Mesothelial cell of epicardium (in vitro differentiated cells): ENCODE data around the gene ZBTB1. TPM values are rescaled to one million over a fixed set of nuclear protein-coding genes. Genes with fewer than 3 reads are reported as not detected.
A peak's percentile ranks its signal among the peaks of the same experiment; 100 is the strongest.

Experiments used
- DNase-seq, 2 experiments: peaks; one replicate each; pipeline ENCODE4 v3.0.0; 2021; ENCODE audit warnings: low spot score in 2 of 2; ENCODE audit not compliant: unreplicated experiment in 2 of 2
- H3K27ac Mint-ChIP-seq: 2 replicates; pipeline ENCODE4 v1.8.0; 2021; ENCODE audit warnings: mixed read lengths
- H3K27me3 Mint-ChIP-seq: 2 replicates; pipeline ENCODE4 v1.8.0; 2021; ENCODE audit warnings: low read depth, mixed read lengths
- H3K36me3 Mint-ChIP-seq: 2 replicates; pipeline ENCODE4 v1.8.0; 2021; ENCODE audit warnings: mixed read lengths
- H3K4me1 Mint-ChIP-seq: 2 replicates; pipeline ENCODE4 v1.8.0; 2021; ENCODE audit warnings: mixed read lengths
- H3K4me3 Mint-ChIP-seq: 2 replicates; pipeline ENCODE4 v1.8.0; 2021; ENCODE audit warnings: mild to moderate bottlenecking, moderate library complexity, mixed read lengths
- H3K9me3 Mint-ChIP-seq: 2 replicates; pipeline ENCODE4 v1.8.0; 2021; ENCODE audit warnings: mixed read lengths
- CTCF ChIP-seq: fragments of 200-600 bp; sonication (generic); IDR thresholded peaks from one replicate; pipeline ENCODE4 v1.5.0; 2021; ENCODE audit warnings: antibody characterized with exemption; ENCODE audit not compliant: unreplicated experiment
- total RNA-seq: library from RNA; stranded (reverse); gene quantifications from 3 replicates; pipeline ENCODE4 v1.2.1, GENCODE V29; 2021

The ZBTB1 gene
- total RNA-seq, 1 donor from 2014 or later, result 67.4 TPM

GRCh38 chr14:64536488-64537245, 32.1 kb downstream of the ZBTB1 start:
- DNase-seq, result no peak
- H3K9me3 Mint-ChIP-seq, result peaks cover 3% of the 10 kb centered on the region
- H3K4me1 Mint-ChIP-seq, result peaks cover 28% of the 10 kb centered on the region
- H3K27ac Mint-ChIP-seq, result peak overlapping the region; percentile 98
- TF ChIP-seq CTCF, result no peak
- H3K27me3 Mint-ChIP-seq, result no peaks in the 10 kb centered on the region
- peak overlapping the region; percentile 28 for H3K4me3 Mint-ChIP-seq
- H3K36me3 Mint-ChIP-seq, result peaks cover 5% of the 10 kb centered on the region

- peak; percentile 95 to 98 for DNase-seq
- TF ChIP-seq CTCF, result peak; percentile 55
- H3K9me3 Mint-ChIP-seq, result peaks cover 3% of the 10 kb centered on the region
- H3K27ac Mint-ChIP-seq, result peak within 1 kb of the TSS; percentile 99
- peaks cover 40% of the 10 kb centered on the region for H3K4me1 Mint-ChIP-seq
- H3K36me3 Mint-ChIP-seq, result peaks cover 5% of the 10 kb centered on the region
- H3K4me3 Mint-ChIP-seq, result peak within 1 kb of the TSS; percentile 88
- no peaks in the 10 kb centered on the region for H3K27me3 Mint-ChIP-seq
These were observed 35.9 kb downstream of the ZBTB1 start, which contains the start of gene HSPA2 for GRCh38 chr14:64540208-64541202. Gene HSPA2 (plus strand): TSS chr14:64540741. CDS start chr14:64540850, 109 bp downstream.

GRCh38 chr14:64541261-64541971, 36.8 kb downstream of the ZBTB1 start:
- no peak overlapping the region for H3K4me3 Mint-ChIP-seq

GRCh38 chr14:64541972-64542835, 37.6 kb downstream of the ZBTB1 start:
- Mint-ChIP-seq H3K36me3 (peaks cover 5% of the 10 kb centered on the region), H3K9me3 (peaks cover 3% of the 10 kb centered on the region), H3K27me3 (no peaks in the 10 kb centered on the region), H3K4me3 (peak overlapping the region; percentile 4), H3K4me1 (peaks cover 31% of the 10 kb centered on the region), H3K27ac (peak overlapping the region; percentile 18)
- no peak for DNase-seq
- TF ChIP-seq CTCF, result no peak

More at GRCh38 chr14:64541261-64541971, 36.8 kb downstream of the ZBTB1 start:
- peaks cover 3% of the 10 kb centered on the region for H3K9me3 Mint-ChIP-seq
- no peaks in the 10 kb centered on the region for H3K27me3 Mint-ChIP-seq
- H3K36me3 Mint-ChIP-seq, result peaks cover 5% of the 10 kb centered on the region
- no peak for TF ChIP-seq CTCF
- no peak overlapping the region for H3K27ac Mint-ChIP-seq
- H3K4me1 Mint-ChIP-seq, result peaks cover 39% of the 10 kb centered on the region
- no peak for DNase-seq

- no peaks in the 10 kb centered on the region for H3K27me3 Mint-ChIP-seq
- H3K9me3 Mint-ChIP-seq, result peaks cover 3% of the 10 kb centered on the region
- peaks cover 5% of the 10 kb centered on the region for H3K36me3 Mint-ChIP-seq
- peak overlapping the region; percentile 4 for H3K4me3 Mint-ChIP-seq
- DNase-seq, result no peak
- TF ChIP-seq CTCF, result no peak
- peaks cover 29% of the 10 kb centered on the region for H3K4me1 Mint-ChIP-seq
- H3K27ac Mint-ChIP-seq, result peak overlapping the region; percentile 18
These were observed 38.2 kb downstream of the ZBTB1 start for GRCh38 chr14:64542836-64543201.
